Activated CD8-positive, alpha-beta memory T cell treated with anti-CD3 and anti-CD28 coated beads for 36 hours (primary cell): ENCODE data around the gene HSPA12B. TPM values are rescaled to one million over a fixed set of nuclear protein-coding genes. Genes with fewer than 3 reads are reported as not detected.

Experiments
- CTCF ChIA-PET: fragments of 350-600 bp; sonication (Branson Sonifier 250); formaldehyde crosslinking; loops from one replicate; lab custom pipeline; 2021; ENCODE audit warnings: antibody characterized with exemption; lab: Charles Lee
- POLR2A ChIA-PET: fragments of 350-600 bp; sonication (Branson Sonifier 250); formaldehyde crosslinking; loops from one replicate; lab custom pipeline; 2021; ENCODE audit warnings: antibody characterized with exemption; lab: Charles Lee
- total RNA-seq, 2 experiments: library from RNA; stranded (reverse); gene quantifications; one replicate each; pipeline ENCODE4 v1.2.3, GENCODE V29; 2021

Gene HSPA12B
- total RNA-seq, 2 experiments from 2014 or later: not detected

- CTCF ChIA-PET: interaction anchor here (0.7 to 2.0 kb wide), 2 partner anchors 9 to 22 kb away, joined by 4 to 7 read pairs; no protein-coding TSS in a partner anchor
- POLR2A ChIA-PET: no interaction called here
Measured at GRCh38 chr20:3701061-3701998, 31.2 kb upstream of the HSPA12B start.

GRCh38 chr20:3702611-3703391 lies 29.7 kb upstream of the HSPA12B start:
- POLR2A ChIA-PET: no interaction called here

DNA sequence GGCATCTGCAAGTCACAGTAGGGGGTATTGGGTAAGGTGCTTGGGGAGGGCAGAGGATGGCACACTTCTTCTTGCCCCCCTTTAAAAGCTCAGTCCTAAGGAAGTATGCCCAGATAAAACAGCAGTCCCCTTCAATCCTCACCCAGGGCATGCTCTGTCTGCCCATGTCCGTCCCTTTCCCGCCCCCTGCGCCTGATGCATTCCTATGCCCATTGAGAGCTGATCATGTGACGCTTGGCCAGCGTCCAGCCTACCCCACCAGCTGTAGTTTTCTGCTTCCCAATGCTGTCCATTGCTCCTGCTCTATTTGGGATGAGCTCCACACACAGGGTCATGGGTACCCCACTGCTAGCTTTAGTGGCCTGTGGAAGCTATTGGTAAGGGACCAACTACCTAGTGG lies 28.4 kb upstream of the HSPA12B start:
- ChIA-PET POLR2A (no interaction called here), CTCF (interaction anchor here (0.9 to 1.2 kb wide), 2 partner anchors 8 to 30 kb away, joined by 3 to 4 read pairs; no protein-coding TSS in a partner anchor)

More at GRCh38 chr20:3702611-3703391, 29.7 kb upstream of the HSPA12B start:
- CTCF ChIA-PET: no interaction called here

GRCh38 chr20:3705491-3705969 lies 27.0 kb upstream of the HSPA12B start:
- POLR2A ChIA-PET: no interaction called here
- CTCF ChIA-PET: no interaction called here

GRCh38 chr20:3705970-3706739 lies 26.3 kb upstream of the HSPA12B start:
- POLR2A ChIA-PET: no interaction called here
- CTCF ChIA-PET: no interaction called here

GRCh38 chr20:3706774-3707507 lies 25.5 kb upstream of the HSPA12B start:
- ChIA-PET CTCF (interaction anchor here (1.2 kb wide), 1 partner anchor 378 kb away, joined by 3 read pairs; no protein-coding TSS in a partner anchor), POLR2A (no interaction called here)

DNA sequence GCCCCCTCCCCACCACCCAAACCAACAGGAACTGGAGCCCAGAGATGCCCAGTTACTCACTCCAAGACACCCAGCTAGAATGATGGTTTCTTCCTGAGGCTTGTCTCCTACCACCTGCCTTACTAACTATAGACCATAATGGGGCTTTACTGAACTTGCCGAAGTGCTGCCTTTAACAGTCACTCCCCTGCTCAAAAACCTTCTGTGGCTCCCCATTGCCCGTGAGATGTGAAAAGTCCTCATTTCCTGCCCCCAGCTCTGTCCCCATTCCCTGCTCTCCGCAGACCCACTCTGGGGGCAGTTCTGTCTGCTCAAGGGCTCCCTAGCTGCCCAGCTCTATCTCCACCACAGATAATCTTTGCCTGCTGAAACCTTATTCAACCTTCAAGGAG lies 25.0 kb upstream of the HSPA12B start:
- ChIA-PET CTCF (interaction anchor here (1.2 kb wide), 1 partner anchor 377 kb away, joined by 3 read pairs; no protein-coding TSS in a partner anchor), POLR2A (no interaction called here)

DNA sequence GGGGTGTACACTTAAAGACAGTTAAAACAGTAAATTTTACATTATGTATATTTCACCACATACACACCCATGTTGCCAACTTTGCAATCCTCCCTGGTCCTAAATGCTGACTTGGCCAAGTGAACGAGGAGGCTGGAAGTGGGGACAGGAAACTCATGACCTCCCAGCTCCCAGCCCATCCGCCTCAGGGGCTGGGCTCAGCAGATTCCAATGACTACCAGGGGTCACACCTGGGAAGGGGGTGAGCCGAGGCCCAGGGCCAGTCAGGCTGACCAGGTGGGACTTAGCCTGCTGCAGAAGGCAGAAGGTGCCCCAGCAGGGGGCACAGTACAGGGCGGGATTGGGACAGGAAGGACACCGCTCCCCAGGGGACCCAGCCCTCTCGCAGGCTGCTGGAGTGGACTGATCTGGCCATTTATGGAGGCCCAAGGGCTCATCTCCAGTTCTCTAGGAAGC lies 22.4 kb upstream of the HSPA12B start:
- ChIA-PET POLR2A (no interaction called here), CTCF (interaction anchor here (1.2 to 2.4 kb wide), 9 partner anchors 10 to 163 kb away, joined by 3 to 24 read pairs (median 5); no protein-coding TSS in a partner anchor)

GRCh38 chr20:3710703-3711483 lies 21.6 kb upstream of the HSPA12B start:
- ChIA-PET POLR2A (no interaction called here), CTCF (interaction anchor here (0.7 to 2.4 kb wide), 16 partner anchors 10 to 950 kb away, joined by 3 to 24 read pairs (median 4); partner anchors contain the start of gene SPEF1)

DNA sequence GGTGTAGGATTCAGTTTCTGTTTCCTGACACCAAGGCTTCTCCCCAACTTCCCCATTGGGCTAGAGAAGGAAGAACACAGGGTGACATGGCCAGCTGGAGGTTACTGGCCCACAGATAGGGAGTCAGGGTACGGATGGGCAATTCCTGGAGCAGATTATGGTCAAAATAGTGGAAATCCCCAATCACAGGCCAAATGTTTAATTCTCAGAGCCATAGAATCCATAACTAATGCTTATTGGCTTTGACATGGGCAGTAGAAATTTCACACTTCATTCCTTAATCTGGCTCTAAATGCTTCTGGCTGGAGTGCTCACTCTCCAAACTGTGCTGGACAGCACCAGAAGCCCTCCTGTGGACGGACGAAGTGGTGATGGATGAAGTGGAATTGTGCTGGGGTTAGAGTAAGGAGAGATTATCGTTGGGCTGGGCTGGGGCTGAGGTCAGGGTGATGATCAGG lies 21.0 kb upstream of the HSPA12B start:
- ChIA-PET CTCF (interaction anchor here (0.7 to 2.4 kb wide), 15 partner anchors 11 to 950 kb away, joined by 3 to 24 read pairs (median 4); partner anchors contain the start of gene SPEF1), POLR2A (no interaction called here)

DNA sequence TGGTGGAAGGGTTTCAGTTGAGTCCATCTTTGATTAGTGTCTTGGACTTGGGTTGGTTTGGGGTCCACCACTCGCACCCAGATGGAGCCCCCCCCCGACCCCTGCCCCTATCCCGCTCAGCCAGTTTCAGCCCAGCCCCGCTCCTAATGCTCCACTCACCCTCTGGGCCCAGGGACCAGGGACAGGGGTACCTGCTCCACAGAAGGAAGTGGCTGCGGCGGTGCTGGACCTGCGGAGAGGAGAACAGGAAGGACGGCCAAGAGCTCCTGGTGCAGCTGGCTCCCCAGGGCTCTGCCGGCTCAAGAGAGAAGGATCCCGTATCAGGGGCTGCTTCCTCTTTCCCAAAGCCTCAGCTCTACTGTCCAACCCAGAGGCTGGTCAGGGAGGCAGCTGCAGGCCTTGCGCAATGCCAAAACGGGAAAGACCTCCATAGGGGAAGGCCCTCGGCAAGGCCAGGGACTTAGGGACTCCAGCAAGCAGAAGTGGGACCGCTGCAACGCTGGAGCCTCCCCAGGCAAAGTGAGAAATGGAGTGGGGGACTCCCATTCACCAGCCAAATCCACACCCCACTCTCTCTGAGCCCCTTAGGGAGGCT lies 20.1 kb upstream of the HSPA12B start, which contains the start of gene SIGLEC1:
Gene SIGLEC1, minus strand, starts transcription at position 322 of the 595 bp plus-strand sequence. CDS start 5,472 bp downstream, outside the sequence.
- POLR2A ChIA-PET: no interaction called here
- CTCF ChIA-PET: interaction anchor here (1.2 to 1.3 kb wide), 2 partner anchors 34 to 36 kb away, joined by 3 to 4 read pairs; no protein-coding TSS in a partner anchor

DNA sequence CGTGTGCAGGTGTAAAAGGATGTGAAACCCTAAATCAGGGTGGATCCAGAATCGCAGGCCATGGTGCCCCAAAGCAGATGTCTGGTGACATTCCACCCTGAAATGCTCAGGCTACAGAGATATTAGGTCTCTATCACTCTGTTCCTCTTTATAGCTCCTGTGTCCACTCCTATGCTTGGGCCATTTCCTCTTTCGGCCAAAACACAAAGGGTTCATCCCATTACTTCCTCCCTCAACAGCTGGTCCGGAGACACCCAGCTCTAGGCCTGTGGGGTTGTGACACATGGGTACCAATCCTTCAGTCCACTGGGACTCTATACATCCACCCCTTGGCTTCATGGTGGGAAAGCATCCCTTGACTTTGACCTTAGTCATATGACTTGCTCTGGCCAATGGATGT lies 18.4 kb upstream of the HSPA12B start:
- CTCF ChIA-PET: interaction anchor here (1.0 to 1.3 kb wide), 2 partner anchors 37 to 141 kb away, joined by 3 to 4 read pairs; no protein-coding TSS in a partner anchor

DNA sequence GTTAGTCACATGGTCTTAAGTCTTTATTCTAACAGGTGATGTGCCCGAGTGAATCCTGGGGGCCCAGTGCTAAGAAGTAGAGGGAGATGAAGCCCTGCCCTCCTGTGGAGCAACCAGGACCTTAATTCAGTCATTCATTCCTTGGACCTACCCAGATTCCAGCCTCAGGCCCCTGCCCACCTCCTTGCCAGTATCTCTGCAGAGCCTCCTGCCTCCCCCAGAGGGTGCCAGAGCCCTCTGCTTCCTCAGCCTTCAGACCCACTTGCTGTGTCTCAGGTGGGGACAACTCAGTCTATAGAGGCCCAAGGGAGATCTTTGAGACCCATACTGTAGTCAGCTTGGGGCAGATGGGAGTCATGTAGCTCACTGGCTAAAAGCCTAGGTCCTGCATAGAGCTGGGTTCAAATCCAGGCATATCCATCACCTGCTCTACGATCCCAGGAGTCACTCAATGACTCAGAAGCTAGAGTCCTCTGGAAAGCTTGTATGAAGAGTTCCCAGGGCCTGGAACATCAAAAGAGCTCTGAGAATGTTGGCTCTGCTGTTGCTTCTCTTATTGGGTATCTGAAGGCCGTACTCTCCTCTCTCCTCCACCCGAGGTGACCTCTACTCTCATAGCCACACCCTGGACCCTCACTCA lies 16.2 kb upstream of the HSPA12B start:
- ChIA-PET POLR2A (no interaction called here), CTCF (interaction anchor here (0.5 to 1.9 kb wide), 2 partner anchors 27 to 40 kb away, joined by 4 to 6 read pairs; no protein-coding TSS in a partner anchor)

More for the DNA sequence above, 18.4 kb upstream of the HSPA12B start:
- POLR2A ChIA-PET: no interaction called here

- ChIA-PET CTCF (no interaction called here), POLR2A (no interaction called here)
Measured at GRCh38 chr20:3719046-3719445, 13.4 kb upstream of the HSPA12B start.

DNA sequence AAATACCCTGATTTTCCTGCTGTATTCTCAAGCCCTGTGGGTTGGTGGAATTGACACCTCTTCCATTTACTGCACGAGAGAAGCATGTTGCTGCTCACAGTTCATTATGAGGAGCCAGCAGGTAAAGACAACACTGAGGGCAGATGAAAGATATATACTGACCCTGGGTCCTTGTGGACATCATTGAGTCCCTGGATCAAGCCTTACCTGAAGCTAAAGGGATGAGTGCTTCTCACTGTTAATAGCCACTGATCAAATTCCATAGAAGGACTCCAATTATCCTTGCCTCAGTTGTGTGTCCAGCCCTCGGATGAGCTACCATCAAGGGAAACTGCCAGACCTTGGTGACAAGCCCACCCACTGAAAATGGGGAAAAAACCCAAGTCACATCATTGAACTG lies 12.4 kb upstream of the HSPA12B start:
- ChIA-PET POLR2A (no interaction called here), CTCF (no interaction called here)

DNA sequence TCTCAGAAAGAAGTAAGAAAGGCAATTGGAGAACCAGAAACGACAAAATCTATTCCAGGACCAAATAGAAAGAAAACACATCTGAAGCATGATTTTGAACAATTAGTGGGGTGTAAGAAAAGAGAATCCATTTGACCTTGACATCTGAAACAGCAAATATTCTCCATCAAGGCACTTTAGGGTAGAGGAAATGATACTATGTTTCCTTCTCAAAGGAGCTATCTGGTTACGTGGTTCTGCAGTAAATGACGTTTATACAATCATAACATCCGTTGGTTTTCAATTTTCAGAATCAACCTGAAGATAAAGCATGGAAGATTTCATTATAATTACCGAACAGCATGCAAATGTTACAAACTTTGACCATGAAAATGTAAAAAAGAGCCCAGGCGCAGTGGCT lies 11.9 kb upstream of the HSPA12B start:
- ChIA-PET POLR2A (no interaction called here), CTCF (no interaction called here)
